HG02623 (cell line): Measurements from ENCODE around the gene SLC6A11.

Source experiments
- ATAC-seq: cut with Tn5 transposase; IDR thresholded peaks from one replicate; pipeline ENCODE4 v1.9.1; 2021; ENCODE audit warnings: moderate library complexity; ENCODE audit not compliant: unreplicated experiment

The SLC6A11 gene

GRCh38 chr3:10928407-10928960 lies 112.5 kb downstream of the SLC6A11 start:
- no peak for ATAC-seq

GRCh38 chr3:10928961-10929471 lies 113.0 kb downstream of the SLC6A11 start:
- ATAC-seq = no peak

GRCh38 chr3:10929978-10930665 lies 114.1 kb downstream of the SLC6A11 start:
- ATAC-seq = no peak

DNA sequence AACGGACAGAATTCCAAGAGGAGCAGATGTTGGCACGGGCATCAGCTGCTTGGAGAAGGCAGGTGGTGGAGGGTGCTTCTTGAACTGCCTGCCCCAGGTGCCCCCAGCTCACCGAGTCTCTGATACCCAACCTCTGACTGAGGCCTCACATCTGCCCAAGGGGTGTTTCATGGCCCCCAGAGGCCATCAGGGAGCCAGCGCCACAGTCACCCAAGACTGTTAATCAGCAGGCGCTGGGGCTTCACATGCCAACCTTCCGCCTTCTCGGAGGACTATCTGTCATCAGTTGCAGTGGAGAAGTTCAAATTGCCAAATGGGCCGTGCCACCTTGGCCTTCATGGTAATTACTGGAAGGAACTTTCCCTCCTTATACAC lies 114.6 kb downstream of the SLC6A11 start:
- no peak for ATAC-seq

DNA sequence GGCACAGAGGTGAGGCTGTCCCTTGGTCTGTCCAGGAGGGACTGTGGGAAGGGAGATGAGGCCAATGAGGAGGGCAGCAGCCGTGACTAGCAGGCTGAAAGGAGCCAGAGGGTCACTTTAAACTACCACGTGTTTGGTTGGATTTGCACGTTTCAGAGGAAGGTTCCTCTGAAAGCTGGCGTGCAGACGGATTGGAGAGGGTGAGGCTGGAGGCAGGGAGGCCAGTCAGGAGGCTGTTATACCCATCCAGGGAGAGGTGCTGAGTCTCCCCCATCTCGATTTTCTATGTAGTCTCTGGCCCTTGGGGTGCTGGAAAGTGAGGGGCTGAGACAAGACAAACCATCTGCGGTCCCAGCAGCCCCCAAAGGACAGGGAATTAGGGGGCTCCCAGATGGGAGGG lies 116.6 kb downstream of the SLC6A11 start:
- ATAC-seq = no peak

DNA sequence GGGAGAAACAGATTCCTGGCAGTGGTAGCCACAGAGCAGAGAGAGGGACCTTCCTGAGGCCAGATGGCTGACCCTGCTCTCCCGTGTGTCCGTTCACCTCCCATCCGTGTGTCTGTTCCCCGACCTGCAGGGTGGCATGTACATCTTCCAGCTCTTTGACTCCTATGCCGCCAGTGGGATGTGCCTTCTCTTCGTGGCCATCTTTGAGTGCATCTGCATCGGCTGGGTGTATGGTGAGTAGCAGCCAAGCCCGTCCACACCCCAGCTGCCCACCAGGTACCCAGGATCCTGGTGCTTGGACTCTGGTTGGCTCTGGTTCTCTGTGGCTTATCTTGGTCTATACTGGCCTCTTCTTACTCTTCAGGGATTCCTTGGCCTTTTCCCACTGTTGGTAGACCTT lies 117.0 kb downstream of the SLC6A11 start:
- ATAC-seq = no peak

DNA sequence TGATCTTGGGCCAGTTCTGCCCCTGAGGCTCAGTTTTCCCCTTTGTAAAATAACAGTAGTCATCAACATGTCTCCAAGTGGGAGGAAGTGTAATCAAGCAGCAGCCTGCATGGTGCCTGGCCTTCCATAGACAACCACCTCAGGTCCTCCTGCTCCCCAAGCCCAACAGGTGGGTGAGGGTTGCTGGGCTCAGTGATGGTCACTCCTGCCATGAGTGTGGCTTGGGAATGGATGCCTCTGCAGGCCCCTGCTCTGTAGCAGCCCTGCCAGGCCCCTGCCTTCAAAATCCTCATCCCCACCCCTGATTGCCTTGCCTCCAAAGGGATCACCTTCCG lies 117.4 kb downstream of the SLC6A11 start:
- ATAC-seq = no peak

- ATAC-seq = no peak
Observed at GRCh38 chr3:10933805-10934481, 117.9 kb downstream of the SLC6A11 start.

DNA sequence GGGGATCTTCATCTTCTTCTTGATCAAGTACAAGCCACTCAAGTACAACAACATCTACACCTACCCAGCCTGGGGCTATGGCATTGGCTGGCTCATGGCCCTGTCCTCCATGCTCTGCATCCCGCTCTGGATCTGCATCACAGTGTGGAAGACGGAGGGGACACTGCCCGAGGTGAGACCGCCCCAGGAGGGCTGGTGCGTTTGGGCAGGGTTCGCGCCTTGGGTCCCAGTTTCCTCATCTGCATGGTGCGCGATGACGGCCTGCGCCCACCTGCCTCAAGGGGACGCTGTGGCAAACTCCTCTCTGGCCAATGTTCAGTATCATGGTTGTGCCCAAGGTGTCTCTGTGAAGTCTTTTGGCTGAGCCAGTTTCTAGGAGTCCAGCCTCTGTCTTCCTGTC lies 119.0 kb downstream of the SLC6A11 start:
- ATAC-seq = no peak

DNA sequence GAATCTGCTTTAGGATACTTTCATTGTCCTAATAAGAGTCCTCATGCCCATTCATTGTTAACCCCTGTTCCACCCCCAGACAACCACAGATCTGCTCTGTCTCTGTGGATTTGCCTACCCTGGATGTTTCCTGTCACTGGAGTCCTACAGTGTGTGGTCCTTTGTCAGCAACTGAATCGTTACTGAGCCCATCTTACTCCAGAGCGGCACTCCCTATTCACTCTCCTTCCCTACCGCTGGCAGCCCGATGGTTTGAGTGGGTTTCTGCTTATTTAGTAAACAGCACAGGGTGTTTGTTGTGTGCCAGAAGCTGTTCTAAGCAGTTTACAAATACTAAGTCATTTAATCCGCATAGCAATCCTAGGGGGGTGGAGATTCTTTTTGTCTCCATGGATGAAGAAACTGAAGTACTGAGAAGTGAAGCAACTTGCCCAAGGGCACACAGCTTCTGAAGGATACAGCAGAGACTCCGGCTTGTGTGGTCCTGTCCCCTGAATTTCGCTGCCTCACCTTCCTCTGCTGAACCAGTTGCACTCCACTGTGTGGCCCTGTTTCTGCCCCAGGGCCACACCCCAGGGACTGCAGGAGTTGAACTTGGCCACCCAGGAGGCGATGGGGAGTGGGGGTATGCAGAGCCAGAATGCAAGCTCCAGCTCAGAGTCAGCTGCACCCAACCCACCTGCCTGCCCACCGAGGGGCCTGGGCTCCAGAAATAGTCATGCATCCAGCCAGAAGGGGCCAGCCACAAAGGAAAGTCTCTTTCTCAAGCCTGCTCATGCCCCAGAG lies 120.0 kb downstream of the SLC6A11 start:
- ATAC-seq = no peak

DNA sequence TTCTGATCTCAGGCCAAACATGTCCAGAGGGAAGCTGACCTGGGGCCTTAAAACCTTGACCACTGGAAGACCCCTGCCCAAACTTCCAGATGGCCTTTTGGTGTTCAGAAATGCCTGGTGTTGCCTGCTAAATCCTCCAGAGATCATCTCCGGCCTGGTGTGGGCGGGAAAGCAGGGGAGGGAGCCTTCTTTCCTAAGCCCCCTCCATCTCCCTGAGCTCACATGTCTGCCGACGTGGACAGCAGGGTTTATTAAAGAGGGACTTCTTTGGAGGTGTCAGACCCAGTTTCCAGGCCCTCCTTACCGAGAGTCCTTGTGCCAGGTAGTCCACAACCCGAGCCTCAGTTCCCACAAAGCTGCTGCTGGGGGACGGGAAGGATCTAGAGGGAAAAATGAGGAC lies 120.7 kb downstream of the SLC6A11 start:
- no peak for ATAC-seq

GRCh38 chr3:10937141-10937825 lies 121.3 kb downstream of the SLC6A11 start:
- ATAC-seq = no peak

GRCh38 chr3:10939556-10939955 lies 123.5 kb downstream of the SLC6A11 start:
- no peak for ATAC-seq

DNA sequence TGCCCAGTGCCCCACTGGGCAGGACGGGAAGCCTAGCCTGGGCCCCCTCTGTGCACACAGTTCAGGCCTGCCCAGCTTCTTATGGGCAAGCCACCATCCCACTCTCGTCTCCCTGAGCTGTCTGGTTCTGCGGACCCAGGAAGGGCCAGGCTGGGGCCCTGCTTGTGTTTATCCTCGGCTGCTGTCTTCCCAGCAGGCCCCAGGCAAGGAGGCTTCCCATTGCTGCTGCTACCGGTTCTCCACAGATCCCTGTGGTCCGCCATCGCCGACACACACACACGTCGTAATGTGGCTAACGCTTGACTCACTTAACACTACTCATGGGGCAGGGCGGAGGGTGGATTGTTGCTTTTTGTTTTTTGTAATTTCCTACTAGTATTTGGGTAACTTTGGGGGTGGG lies 124.1 kb downstream of the SLC6A11 start:
- ATAC-seq = no peak

DNA sequence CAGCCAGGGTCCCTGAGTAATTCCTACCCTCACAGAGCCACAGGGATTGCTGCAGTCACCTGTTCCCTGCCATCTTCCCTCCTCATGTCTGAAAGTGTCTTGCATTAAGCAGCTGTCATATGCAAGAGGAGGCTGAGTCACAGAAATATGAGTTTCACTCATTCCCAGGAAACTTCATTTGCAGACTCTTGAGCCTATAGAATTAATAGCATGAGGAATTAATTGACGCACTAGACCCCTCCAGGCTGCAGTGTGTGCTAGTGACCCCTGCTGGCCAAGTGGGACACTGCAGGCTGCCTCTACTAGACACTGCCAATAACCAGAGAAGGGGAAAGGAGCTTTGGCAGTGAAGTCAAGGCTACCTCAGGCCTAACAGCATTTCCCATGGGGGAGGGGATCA lies 125.9 kb downstream of the SLC6A11 start:
- no peak for ATAC-seq

- no peak for ATAC-seq
Observed at GRCh38 chr3:10942690-10943205, 126.7 kb downstream of the SLC6A11 start.

- ATAC-seq = no peak
Observed at GRCh38 chr3:10944866-10945265, 128.8 kb downstream of the SLC6A11 start.

- ATAC-seq = no peak
Observed at GRCh38 chr3:10945683-10946287, 129.8 kb downstream of the SLC6A11 start.

DNA sequence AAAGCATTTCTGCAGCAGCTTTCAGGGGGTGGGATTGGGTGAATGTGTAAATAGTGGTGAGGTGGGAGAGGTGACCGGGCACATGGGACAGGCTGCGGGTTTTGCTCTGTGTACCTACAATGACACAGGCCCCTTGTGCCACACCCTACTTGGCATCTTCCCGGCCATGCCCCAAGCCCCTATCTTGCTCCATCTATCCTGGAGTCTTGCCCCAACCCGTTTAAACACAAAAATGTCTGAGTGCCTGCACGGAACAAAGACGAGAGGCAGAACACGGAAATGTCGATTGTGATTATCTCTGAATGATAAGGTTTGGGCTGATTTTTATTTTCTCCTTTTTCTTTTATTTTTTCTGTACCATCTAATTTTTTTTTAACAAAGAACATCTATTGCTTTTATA lies 130.5 kb downstream of the SLC6A11 start:
- ATAC-seq = no peak

GRCh38 chr3:10948326-10948725 lies 132.3 kb downstream of the SLC6A11 start:
- no peak for ATAC-seq
